Measurements from ENCODE around the gene ENPP1. TPM values are rescaled to one million over a fixed set of nuclear protein-coding genes. Genes with fewer than 3 reads are reported as not detected.

ENPP1 gene
- total and polyA plus RNA-seq, 2 of the 4 experiments (the other 2 are of a cell fraction), result 10.9 to 38.9 TPM

- no peak overlapping the region for H2BK5ac ChIP-seq (ENCODE audit: low read depth, low read length, poor library complexity, severe bottlenecking)
- BruUV-seq (replicated peaks), result no TSS peak
- ChIA-PET POLR2A (ENCODE audit: unreplicated experiment) (no interaction called here), CTCF (interaction anchor here (1.0 to 1.3 kb wide), 2 partner anchors 28 to 147 kb away, joined by 3 read pairs; no protein-coding TSS in a partner anchor)
- H3K79me1 ChIP-seq (ENCODE audit: low read depth in 1 of 2, low read length in 2 of 2), result no peaks in the 10 kb centered on the region
- dilution Hi-C loops (cut with HindIII; ENCODE audit: low sequenced_read_pairs, unreplicated experiment), result no loop called here
- WGBS, 2 experiments (ENCODE audit: extremely low coverage in 2 of 2, insufficient read length in 1 of 2), result no CpG with 5 or more reads among the region's 1 CpG
- no peak overlapping the region for H3K4me3 ChIP-seq (ENCODE audit: insufficient read depth, low read depth, low read length)
- H3K18ac ChIP-seq (ENCODE audit: low read depth, low read length), result no peak overlapping the region; the same call in 1 of the 2 replicates
- H3K14ac ChIP-seq (replicated peaks; ENCODE audit: low read depth, low read length), result peak overlapping the region; percentile 48; the same call in 1 of the 2 replicates
- H4K8ac ChIP-seq (ENCODE audit: low read depth in 2 of 2, low read length in 2 of 2), result peak overlapping the region in 1 of 2 experiments; percentile 50; a peak in 1 of 4 replicates
- no peaks in the 10 kb centered on the region for H4K20me1 ChIP-seq (ENCODE audit: insufficient read depth, low read length)
- H2AK5ac ChIP-seq (ENCODE audit: low read depth, low read length), result peak overlapping the region; percentile 49; the same call in 1 of the 2 replicates
- H3K4me2 ChIP-seq (ENCODE audit: low read depth, low read length), result no peak overlapping the region
- TF ChIP-seq POLR2A (IDR thresholded peaks at IDR 0.05; ENCODE audit: low read depth, low read length), result no peak
- TF ChIP-seq RFX5 (IDR thresholded peaks at IDR 0.05; ENCODE audit: low read depth, low read length), result no peak
- no peak for TF ChIP-seq CHD1 (IDR thresholded peaks at IDR 0.05; ENCODE audit: low read depth, low read length)
- no peak for TF ChIP-seq SMC3 (IDR thresholded peaks at IDR 0.05; ENCODE audit: low read depth, low read length)
- TF ChIP-seq FOS (IDR thresholded peaks at IDR 0.05; ENCODE audit: low read depth, low read length), result no peak
- no peak for TF ChIP-seq MAFK (IDR thresholded peaks at IDR 0.05; ENCODE audit: low read depth, low read length)
- TF ChIP-seq USF2 (IDR thresholded peaks at IDR 0.05; ENCODE audit: low read depth, low read length), result no peak
- no peak for TF ChIP-seq MXI1 (IDR thresholded peaks at IDR 0.05; ENCODE audit: borderline replicate concordance, low read depth, low read length)
- no peak for TF ChIP-seq BHLHE40 (IDR thresholded peaks at IDR 0.05; ENCODE audit: low read depth, low read length)
- TF ChIP-seq RAD21 (IDR thresholded peaks at IDR 0.05; ENCODE audit: low read length), result no peak
- TF ChIP-seq ELK1 (IDR thresholded peaks at IDR 0.05; ENCODE audit: borderline replicate concordance, low read depth, low read length), result no peak
- TF ChIP-seq NFE2L2 (IDR thresholded peaks at IDR 0.05; ENCODE audit: low read depth, low read length), result no peak
- TF ChIP-seq CTCF (conservative IDR thresholded peaks at IDR 0.05; ENCODE audit: low read depth, low read length), result no peak
- TF ChIP-seq CEBPB (IDR thresholded peaks at IDR 0.05; ENCODE audit: low read depth, low read length), result no peak
- TF ChIP-seq RCOR1 (IDR thresholded peaks at IDR 0.05; ENCODE audit: insufficient replicate concordance, low read length), result no peak
- H3K9me3 ChIP-seq (ENCODE audit: control insufficient read depth, insufficient read depth, low read length), result no peaks in the 10 kb centered on the region
- no peak overlapping the region for H2AK9ac ChIP-seq (replicated peaks; ENCODE audit: low read depth, low read length, poor library complexity)
- H2BK120ac ChIP-seq (ENCODE audit: low read depth, low read length), result peak overlapping the region; percentile 55; the same call in 1 of the 2 replicates
- H4K91ac ChIP-seq (ENCODE audit: insufficient read depth, low read depth, low read length), result no peak overlapping the region
- no peak overlapping the region for H2AFZ ChIP-seq (replicated peaks; ENCODE audit: low read length, poor library complexity)
- no peak overlapping the region for H3K23ac ChIP-seq (ENCODE audit: low read depth, low read length)
- no peak overlapping the region for H4K5ac ChIP-seq (ENCODE audit: low read depth, low read length)
- H3K36me3 ChIP-seq (ENCODE audit: control insufficient read depth, insufficient read depth, low read length), result no peaks in the 10 kb centered on the region
- ATAC-seq (ENCODE audit: low read depth) (no peak), DNase-seq (no peak)
- no peak overlapping the region for H3K9ac ChIP-seq (ENCODE audit: low read depth, low read length)
- in situ Hi-C loops (cut with MboI; ENCODE audit: low sequenced_read_pairs), result no loop called here
- H3K4me1 ChIP-seq (ENCODE audit: control insufficient read depth, insufficient read depth, low read length), result peaks cover 8% of the 10 kb centered on the region; the same call in 1 of the 2 replicates
- no peaks in the 10 kb centered on the region for H3K27me3 ChIP-seq (ENCODE audit: control insufficient read depth, insufficient read depth, low read length)
- H2BK20ac ChIP-seq (ENCODE audit: low read depth, low read length), result peak overlapping the region; percentile 65; the same call in 1 of the 2 replicates
- H2BK15ac ChIP-seq (ENCODE audit: low read depth, low read length), result peak overlapping the region; percentile 12; the same call in 1 of the 3 replicates
- intact Hi-C loops (cut with micrococcal nuclease), result no loop called here
- H3K9me1 ChIP-seq (ENCODE audit: insufficient read depth, low read length), result no peaks in the 10 kb centered on the region; the same call in 1 of the 2 replicates
- no peak overlapping the region for H3K56ac ChIP-seq (ENCODE audit: extremely low read depth, insufficient read depth, low read length)
- no peak overlapping the region for H3K4ac ChIP-seq (ENCODE audit: low read depth, low read length)
- no peak overlapping the region for H3K27ac ChIP-seq (ENCODE audit: insufficient read depth, low read length)
These were observed 44.1 kb upstream of the ENPP1 start for GRCh38 chr6:131763749-131764148.

Measured in IMR-90 (cell line).